Measurements from ENCODE around the gene SNX33. TPM values are rescaled to one million over a fixed set of nuclear protein-coding genes. Genes with fewer than 3 reads are reported as not detected.

Gene SNX33
- total RNA-seq, 4 donors from 2014 or later: 20.3 to 36.4 (median 25.9) TPM

GRCh38 chr15:75666823-75667501, 19.2 kb downstream of the SNX33 start:
- WGBS, 2 donors: 32 to 51% methylated on average over 6 to 8 of the region's 15 CpGs
- no peaks in the 10 kb centered on the region for H3K9me3 ChIP-seq
- DNase-seq: peak; percentile 9
- peaks cover 35 to 97% (median 73%) of the 10 kb centered on the region in 3 donors for H3K4me1 ChIP-seq
- peak overlapping the region in 1 of 4 donors; percentile 19 for H3K4me3 ChIP-seq
- TF ChIP-seq, protein P1, sequence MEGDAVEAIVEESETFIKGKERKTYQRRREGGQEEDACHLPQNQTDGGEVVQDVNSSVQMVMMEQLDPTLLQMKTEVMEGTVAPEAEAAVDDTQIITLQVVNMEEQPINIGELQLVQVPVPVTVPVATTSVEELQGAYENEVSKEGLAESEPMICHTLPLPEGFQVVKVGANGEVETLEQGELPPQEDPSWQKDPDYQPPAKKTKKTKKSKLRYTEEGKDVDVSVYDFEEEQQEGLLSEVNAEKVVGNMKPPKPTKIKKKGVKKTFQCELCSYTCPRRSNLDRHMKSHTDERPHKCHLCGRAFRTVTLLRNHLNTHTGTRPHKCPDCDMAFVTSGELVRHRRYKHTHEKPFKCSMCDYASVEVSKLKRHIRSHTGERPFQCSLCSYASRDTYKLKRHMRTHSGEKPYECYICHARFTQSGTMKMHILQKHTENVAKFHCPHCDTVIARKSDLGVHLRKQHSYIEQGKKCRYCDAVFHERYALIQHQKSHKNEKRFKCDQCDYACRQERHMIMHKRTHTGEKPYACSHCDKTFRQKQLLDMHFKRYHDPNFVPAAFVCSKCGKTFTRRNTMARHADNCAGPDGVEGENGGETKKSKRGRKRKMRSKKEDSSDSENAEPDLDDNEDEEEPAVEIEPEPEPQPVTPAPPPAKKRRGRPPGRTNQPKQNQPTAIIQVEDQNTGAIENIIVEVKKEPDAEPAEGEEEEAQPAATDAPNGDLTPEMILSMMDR (IDR thresholded peaks at IDR 0.05): no peak
- no peak for TF ChIP-seq POLR2A (IDR thresholded peaks at IDR 0.05)
- intact Hi-C loops (cut with DNase I): no loop called here
- no peaks in the 10 kb centered on the region for H3K36me3 ChIP-seq
- no peaks in the 10 kb centered on the region for H3K27me3 ChIP-seq
- H3K27ac ChIP-seq: peak overlapping the region; percentile 89 to 97 (median 94)

- H3K27ac ChIP-seq: peak overlapping the region; percentile 83 to 97 (median 91)
- H3K36me3 ChIP-seq: no peaks in the 10 kb centered on the region
- no peak for TF ChIP-seq POLR2A (IDR thresholded peaks at IDR 0.05)
- intact Hi-C loops (cut with DNase I): no loop called here
- peaks cover 52 to 97% (median 64%) of the 10 kb centered on the region in 3 donors for H3K4me1 ChIP-seq
- 52% methylated on average over 12 of the region's 14 CpGs; no CpG with 5 or more reads in 1 of the 2 donors for WGBS, 2 donors
- no peaks in the 10 kb centered on the region for H3K27me3 ChIP-seq
- no peaks in the 10 kb centered on the region for H3K9me3 ChIP-seq
- no peak for DNase-seq
- no peak overlapping the region for H3K4me3 ChIP-seq
These were observed 21.6 kb downstream of the SNX33 start for GRCh38 chr15:75669191-75669878.

- no peak overlapping the region for H3K4me3 ChIP-seq
- H3K36me3 ChIP-seq: no peaks in the 10 kb centered on the region
- no peaks in the 10 kb centered on the region for H3K27me3 ChIP-seq
- TF ChIP-seq, protein P1 (IDR thresholded peaks at IDR 0.05): no peak
- no peak for TF ChIP-seq POLR2A (IDR thresholded peaks at IDR 0.05)
- intact Hi-C loops (cut with DNase I): no loop called here
- 0 to 70% methylated on average over 1 to 2 of the region's 6 CpGs for WGBS, 2 donors
- no peaks in the 10 kb centered on the region for H3K9me3 ChIP-seq
- DNase-seq: no peak
- peaks cover 52 to 97% (median 59%) of the 10 kb centered on the region in 3 donors for H3K4me1 ChIP-seq
- H3K27ac ChIP-seq: peak overlapping the region; percentile 83 to 97 (median 91)
These were observed 22.1 kb downstream of the SNX33 start for GRCh38 chr15:75669879-75670212.

DNA sequence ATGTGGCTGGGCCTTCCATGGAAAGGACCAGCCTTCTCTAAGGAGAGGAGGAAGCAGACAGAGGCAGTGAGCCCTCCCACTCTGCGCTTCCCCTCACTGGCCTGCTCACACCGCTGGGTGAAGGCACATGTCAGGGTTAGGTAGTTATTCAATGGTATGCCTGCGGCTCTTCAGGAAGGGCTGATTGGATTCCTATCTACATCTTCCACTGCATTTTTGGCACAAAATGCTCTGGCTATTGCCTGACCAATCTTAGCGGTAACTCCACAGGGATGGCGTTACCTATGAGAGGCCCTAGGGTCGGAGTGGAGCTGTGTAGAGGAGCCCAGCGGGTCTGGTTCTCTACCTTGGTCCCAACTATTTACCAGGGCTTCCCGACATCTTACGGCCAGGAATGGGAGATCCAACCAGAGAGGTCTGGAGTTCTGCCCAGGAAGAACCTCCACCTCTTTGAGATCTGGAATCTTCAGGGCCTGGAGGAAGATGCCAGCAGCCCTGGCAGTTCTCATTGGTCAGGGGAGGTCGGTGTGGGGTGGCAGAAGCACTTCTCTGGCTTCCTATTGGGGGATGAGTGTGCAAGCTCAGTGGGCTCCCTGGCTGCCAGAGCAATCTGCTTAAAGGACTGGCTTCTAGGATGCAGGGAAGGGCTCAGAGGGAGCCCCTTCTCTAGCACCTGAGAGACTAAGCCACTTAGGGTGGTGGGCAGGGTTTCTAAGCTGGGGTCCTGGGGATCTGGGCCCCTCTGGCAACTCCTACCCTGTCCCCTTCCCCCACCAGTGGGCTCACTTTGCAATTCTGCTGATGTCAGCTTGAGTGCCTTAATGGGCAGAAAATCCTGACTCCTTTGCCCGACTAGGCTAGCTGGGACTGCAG, 24.3 kb downstream of the SNX33 start:
- TF ChIP-seq, protein P1 (IDR thresholded peaks at IDR 0.05): no peak
- TF ChIP-seq POLR2A (IDR thresholded peaks at IDR 0.05): no peak
- intact Hi-C loops (cut with DNase I): no loop called here
- no peaks in the 10 kb centered on the region for H3K9me3 ChIP-seq
- no peak for DNase-seq
- 84 to 87% methylated on average over 6 to 10 of the region's 11 CpGs for WGBS, 2 donors
- no peak overlapping the region for H3K4me3 ChIP-seq
- H3K27ac ChIP-seq: peak overlapping the region in 3 of 4 donors; percentile 75 to 97 (median 80)
- H3K27me3 ChIP-seq: no peaks in the 10 kb centered on the region
- H3K4me1 ChIP-seq: peaks cover 39 to 91% (median 44%) of the 10 kb centered on the region in 3 donors
- H3K36me3 ChIP-seq: peaks cover 0 to 13% (median 0%) of the 10 kb centered on the region in 3 donors

DNA sequence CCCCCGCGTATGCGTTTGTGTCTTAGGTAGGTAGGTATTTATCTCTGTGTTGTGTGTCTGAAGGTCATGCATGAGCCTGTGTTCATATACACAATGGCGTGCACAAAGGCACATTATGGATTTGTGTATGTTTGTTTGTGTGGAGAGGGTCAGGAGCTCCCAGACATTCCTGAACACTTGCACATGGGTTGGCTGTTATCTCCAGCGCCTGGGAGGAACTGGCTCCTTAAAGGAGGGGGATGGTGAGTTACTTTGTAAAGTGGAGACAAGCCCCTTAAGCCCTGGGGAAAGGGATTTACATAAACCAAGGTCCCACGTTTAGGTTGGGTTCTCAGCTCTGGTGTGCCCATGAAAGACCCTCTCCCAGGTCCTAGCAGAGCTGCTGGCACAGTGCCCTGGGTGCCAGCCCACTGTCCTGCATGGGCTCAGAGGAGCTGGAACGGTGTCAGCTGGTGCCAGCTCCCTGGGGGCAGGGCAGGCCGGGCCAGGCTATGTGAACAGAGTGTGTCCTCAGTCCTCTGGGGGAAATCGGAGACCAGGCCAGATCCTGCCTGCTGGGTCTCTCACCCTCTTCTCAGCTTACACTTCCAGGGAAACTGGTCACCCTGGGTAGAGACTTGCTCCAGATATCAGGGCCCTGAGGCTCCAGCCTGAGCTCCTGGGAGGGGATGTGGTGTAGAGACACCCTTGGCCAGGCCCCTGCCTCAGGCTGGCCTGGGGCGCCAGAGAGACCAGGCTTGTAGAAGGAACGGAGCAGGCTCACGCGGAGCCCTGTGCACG, 25.1 kb downstream of the SNX33 start:
- DNase-seq: no peak

More for the DNA sequence above, 25.1 kb downstream of the SNX33 start:
- H3K9me3 ChIP-seq: no peaks in the 10 kb centered on the region
- no peak overlapping the region for H3K4me3 ChIP-seq
- peaks cover 0 to 15% (median 0%) of the 10 kb centered on the region in 3 donors for H3K36me3 ChIP-seq
- peak overlapping the region; percentile 2 to 97 (median 78) for H3K27ac ChIP-seq
- no peaks in the 10 kb centered on the region for H3K27me3 ChIP-seq
- 58 to 63% methylated on average over 5 to 6 of the region's 14 CpGs for WGBS, 2 donors
- intact Hi-C loops (cut with DNase I): no loop called here
- H3K4me1 ChIP-seq: peaks cover 31 to 83% (median 35%) of the 10 kb centered on the region in 3 donors
- TF ChIP-seq POLR2A (IDR thresholded peaks at IDR 0.05): no peak
- TF ChIP-seq, protein P1 (IDR thresholded peaks at IDR 0.05): no peak
